ENCODE data around the gene C2orf80.
"Not testable (repeated sequence)": the region's sequence is repeated elsewhere in the genome, so short reads cannot be mapped to it uniquely, and the experiment has no call there.

C2orf80 gene

DNA sequence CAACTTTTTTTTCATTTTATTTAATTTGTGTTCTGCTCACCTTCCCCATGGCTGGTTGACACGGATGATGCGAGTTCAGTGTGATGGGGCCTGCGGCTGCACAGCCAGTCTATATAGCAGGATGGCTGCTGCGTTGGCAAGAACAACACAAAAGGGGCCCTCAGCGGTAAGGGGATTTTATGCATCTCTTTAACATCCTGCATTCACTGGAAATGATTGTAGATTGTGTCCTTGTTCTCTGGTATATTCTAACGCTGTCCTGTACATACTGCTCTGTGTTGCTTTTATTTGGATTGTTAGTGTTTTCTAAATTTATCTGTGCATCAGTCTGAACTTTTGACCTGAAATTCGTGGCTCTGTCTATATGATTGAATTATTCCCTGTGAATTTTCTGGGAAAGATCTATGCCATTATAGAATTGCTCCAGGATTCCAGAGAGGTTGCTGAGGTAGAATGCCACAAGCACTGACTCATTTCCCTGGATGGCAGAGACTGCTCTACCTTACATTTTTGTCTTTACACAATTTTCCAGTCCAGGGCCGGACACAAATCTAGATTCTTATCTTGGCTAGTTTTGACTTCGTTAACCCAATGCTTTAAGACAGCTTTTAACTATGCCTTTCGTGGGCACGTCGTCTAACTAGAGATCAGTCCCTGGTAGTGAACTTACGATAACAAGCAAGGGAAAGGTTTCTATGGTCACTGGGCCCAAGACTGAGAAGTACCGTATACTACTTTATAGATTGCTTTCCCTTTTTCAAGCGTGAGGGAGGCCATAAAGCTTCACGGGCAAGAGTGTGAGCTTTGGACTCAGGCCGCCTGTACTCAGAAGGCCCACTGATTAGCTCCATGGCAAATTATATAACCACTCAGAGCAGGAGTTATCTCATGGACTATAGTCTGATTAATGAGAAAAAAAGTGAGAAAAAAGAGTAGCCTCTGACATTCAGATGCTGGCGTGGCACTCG is 59.8 kb downstream of the C2orf80 start, which contains the start of gene CRYGC:
Gene CRYGC, minus strand, starts transcription at position 85 of the 968 bp plus-strand sequence. Its CDS starts 36 bp downstream, at position 49.
- POLR2A ChIA-PET, result no interaction called here

DNA sequence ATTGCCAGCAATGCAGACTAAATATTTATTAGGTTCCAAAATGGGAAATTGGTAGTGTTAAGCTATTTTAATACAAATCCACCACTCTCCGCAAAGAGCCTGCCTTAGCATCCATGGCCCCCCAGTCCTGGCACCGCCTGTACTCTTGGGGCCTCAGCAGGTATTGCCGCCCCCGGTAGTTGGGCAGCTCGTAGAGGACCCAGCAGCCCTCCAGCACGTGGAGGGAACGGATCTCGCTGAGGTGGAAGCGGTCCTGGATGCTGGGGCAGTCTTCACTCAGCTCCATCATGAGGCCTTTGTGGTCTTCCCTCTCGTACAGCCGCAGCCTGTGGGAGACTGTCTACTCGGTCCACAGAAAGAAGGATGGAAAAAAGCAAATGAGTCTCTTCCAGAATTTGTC is 61.7 kb downstream of the C2orf80 start:
- TF ChIP-seq LEF1 (IDR thresholded peaks at IDR 0.05; ENCODE audit: borderline replicate concordance), result no peak
- no peak for TF ChIP-seq SP1 (IDR thresholded peaks at IDR 0.05)
- TF ChIP-seq FOXA1 (IDR thresholded peaks at IDR 0.05), result no peak
- TF ChIP-seq ZNF384 (IDR thresholded peaks at IDR 0.05), result no peak
- no peak for DNase-seq (ENCODE audit: extremely low spot score)
- POLR2A ChIA-PET, result no interaction called here
- CTCF ChIA-PET, result no interaction called here

More for the DNA sequence above, 59.8 kb downstream of the C2orf80 start, which contains the start of gene CRYGC:
- no peak for DNase-seq (ENCODE audit: extremely low spot score)
- CTCF ChIA-PET, result interaction anchor here (0.6 kb wide), 1 partner anchor 13 kb away, joined by 3 read pairs; no protein-coding TSS in a partner anchor
- TF ChIP-seq LEF1 (IDR thresholded peaks at IDR 0.05; ENCODE audit: borderline replicate concordance) (no peak), ARNT (IDR thresholded peaks at IDR 0.05) (no peak), SUZ12 (IDR thresholded peaks at IDR 0.05) (no peak), FOXK2 (IDR thresholded peaks at IDR 0.05) (no peak), L3MBTL2 (conservative IDR thresholded peaks at IDR 0.05) (no peak), FOXA1 (IDR thresholded peaks at IDR 0.05) (no peak), BHLHE40 (IDR thresholded peaks at IDR 0.05; ENCODE audit: borderline replicate concordance) (no peak), TARDBP (IDR thresholded peaks at IDR 0.05) (no peak), FOXM1 (IDR thresholded peaks at IDR 0.05; ENCODE audit: borderline replicate concordance) (no peak), ELF4 (IDR thresholded peaks at IDR 0.05) (no peak), SP1 (IDR thresholded peaks at IDR 0.05) (no peak), NFRKB (IDR thresholded peaks at IDR 0.05) (no peak), ZNF384 (IDR thresholded peaks at IDR 0.05) (no peak), HDGF (IDR thresholded peaks at IDR 0.05; ENCODE audit: borderline replicate concordance) (no peak), CTBP1 (IDR thresholded peaks at IDR 0.05; ENCODE audit: borderline replicate concordance) (no peak)
- TF ChIP-seq, protein P1, sequence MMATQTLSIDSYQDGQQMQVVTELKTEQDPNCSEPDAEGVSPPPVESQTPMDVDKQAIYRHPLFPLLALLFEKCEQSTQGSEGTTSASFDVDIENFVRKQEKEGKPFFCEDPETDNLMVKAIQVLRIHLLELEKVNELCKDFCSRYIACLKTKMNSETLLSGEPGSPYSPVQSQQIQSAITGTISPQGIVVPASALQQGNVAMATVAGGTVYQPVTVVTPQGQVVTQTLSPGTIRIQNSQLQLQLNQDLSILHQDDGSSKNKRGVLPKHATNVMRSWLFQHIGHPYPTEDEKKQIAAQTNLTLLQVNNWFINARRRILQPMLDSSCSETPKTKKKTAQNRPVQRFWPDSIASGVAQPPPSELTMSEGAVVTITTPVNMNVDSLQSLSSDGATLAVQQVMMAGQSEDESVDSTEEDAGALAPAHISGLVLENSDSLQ (IDR thresholded peaks at IDR 0.05), result no peak

DNA sequence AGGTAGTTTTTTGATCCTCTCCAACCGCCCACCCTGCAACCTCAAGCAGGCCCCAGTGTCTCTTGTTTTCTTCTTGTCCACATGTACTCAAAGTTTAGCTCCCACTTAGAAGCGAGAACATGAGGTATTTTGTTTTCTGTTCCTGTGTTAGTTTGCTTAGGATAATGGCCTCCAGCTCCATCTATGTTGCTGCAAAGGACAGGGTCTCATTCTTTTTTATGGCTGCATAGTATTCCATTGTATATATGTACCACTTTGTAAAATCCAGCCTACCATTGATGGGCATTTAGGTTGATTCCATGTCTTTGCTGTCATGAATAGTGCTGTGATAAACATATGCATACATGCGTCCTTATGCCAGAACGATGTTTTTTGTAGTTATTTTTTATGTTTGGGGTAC is 62.7 kb downstream of the C2orf80 start:
- no peak for TF ChIP-seq NFRKB (IDR thresholded peaks at IDR 0.05)
- no peak for TF ChIP-seq L3MBTL2 (conservative IDR thresholded peaks at IDR 0.05)
- no peak for TF ChIP-seq HDGF (IDR thresholded peaks at IDR 0.05; ENCODE audit: borderline replicate concordance)
- TF ChIP-seq, protein P1 (IDR thresholded peaks at IDR 0.05), result no peak
- no peak for TF ChIP-seq ARNT (IDR thresholded peaks at IDR 0.05)
- TF ChIP-seq SUZ12 (IDR thresholded peaks at IDR 0.05), result no peak
- TF ChIP-seq FOXM1 (IDR thresholded peaks at IDR 0.05; ENCODE audit: borderline replicate concordance), result no peak
- no peak for TF ChIP-seq TARDBP (IDR thresholded peaks at IDR 0.05)
- no peak for TF ChIP-seq ZNF384 (IDR thresholded peaks at IDR 0.05)
- no peak for DNase-seq (ENCODE audit: extremely low spot score)
- ChIA-PET POLR2A (no interaction called here), CTCF (interaction anchor here (0.7 kb wide), 1 partner anchor 46 kb away, joined by 4 read pairs; no protein-coding TSS in a partner anchor)

DNA sequence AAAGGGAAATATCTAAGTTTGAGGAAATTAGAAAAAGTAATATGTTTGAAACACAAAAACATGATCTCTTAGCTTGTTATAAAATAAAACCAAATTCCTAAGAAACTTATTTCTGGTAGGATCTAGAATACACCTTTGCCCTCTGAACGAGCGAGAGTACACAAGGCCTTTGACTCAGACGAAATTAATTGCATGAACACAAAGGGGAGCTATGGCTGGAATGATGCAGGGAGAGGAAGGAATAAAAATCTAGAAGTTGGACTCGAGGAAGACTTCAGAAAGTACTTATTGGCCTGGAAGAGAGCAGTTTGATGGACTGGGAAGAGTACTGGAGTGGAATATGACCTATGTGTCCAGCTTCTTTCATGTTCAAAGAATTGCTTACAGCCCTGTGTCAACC is 64.6 kb downstream of the C2orf80 start:
- ChIA-PET POLR2A (interaction anchor here (0.8 to 1.2 kb wide), 2 partner anchors 18 to 23 kb away, joined by 3 read pairs; no protein-coding TSS in a partner anchor), CTCF (no interaction called here)
- DNase-seq (ENCODE audit: extremely low spot score), result no peak
- TF ChIP-seq L3MBTL2 (conservative IDR thresholded peaks at IDR 0.05), result no peak
- TF ChIP-seq ARNT (IDR thresholded peaks at IDR 0.05), result no peak
- no peak for TF ChIP-seq SUZ12 (IDR thresholded peaks at IDR 0.05)
- TF ChIP-seq ELF4 (IDR thresholded peaks at IDR 0.05), result no peak
- no peak for TF ChIP-seq FOXA1 (IDR thresholded peaks at IDR 0.05)
- no peak for TF ChIP-seq HDGF (IDR thresholded peaks at IDR 0.05; ENCODE audit: borderline replicate concordance)
- TF ChIP-seq ZNF384 (IDR thresholded peaks at IDR 0.05), result no peak
- no peak for TF ChIP-seq CTBP1 (IDR thresholded peaks at IDR 0.05; ENCODE audit: borderline replicate concordance)
- TF ChIP-seq SP1 (IDR thresholded peaks at IDR 0.05), result no peak
- TF ChIP-seq, protein P1 (IDR thresholded peaks at IDR 0.05), result no peak
- no peak for TF ChIP-seq NFRKB (IDR thresholded peaks at IDR 0.05)
- TF ChIP-seq BHLHE40 (IDR thresholded peaks at IDR 0.05; ENCODE audit: borderline replicate concordance), result no peak
- no peak for TF ChIP-seq FOXK2 (IDR thresholded peaks at IDR 0.05)

DNA sequence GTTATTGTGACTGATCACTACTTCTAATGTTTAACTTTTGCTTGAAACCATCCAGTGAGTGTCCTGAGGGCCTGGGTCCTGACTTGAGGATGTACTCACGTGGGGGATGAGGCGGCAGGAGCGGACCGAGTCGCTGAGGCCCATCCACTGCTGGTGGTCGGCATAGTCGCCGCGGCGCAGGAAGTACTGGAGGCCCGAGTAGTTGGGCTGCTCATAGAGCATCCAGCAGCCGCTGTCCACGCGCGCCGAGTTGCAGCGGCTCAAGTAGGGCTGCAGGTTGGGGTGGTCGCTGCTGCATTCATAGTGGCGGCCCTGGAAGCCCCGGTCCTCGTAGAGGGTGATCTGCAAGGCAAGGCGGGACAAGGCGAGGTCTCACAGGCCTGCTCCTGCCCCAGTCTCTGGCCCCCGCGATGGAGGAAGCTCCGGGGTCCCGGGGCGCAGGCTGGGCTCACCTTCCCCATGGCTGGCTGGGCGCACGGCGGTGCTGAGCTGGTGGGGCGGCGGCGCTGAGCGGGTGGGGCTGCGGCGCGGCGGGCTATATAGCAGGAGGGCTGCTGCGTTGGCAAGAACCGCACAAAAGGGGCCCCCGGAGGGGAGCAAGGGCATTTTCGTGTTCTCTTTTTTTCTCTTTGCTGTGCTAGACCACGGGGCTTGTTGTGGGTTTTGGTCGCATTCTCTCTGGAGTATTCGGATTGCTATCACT is 65.7 kb downstream of the C2orf80 start, which contains the start of gene CRYGD:
Gene CRYGD, minus strand, starts transcription at position 512 of the 703 bp plus-strand sequence. Its CDS starts 51 bp downstream, at position 461.
- CTCF ChIA-PET, result not testable (repeated sequence)

More for the DNA sequence above, 65.7 kb downstream of the C2orf80 start, which contains the start of gene CRYGD:
- not testable (repeated sequence) for DNase-seq (ENCODE audit: extremely low spot score)
- POLR2A ChIA-PET, result interaction anchor here (1.2 kb wide), 1 partner anchor 22 kb away, joined by 3 read pairs; no protein-coding TSS in a partner anchor
- TF ChIP-seq L3MBTL2 (conservative IDR thresholded peaks at IDR 0.05) (peak; percentile 41), FOXM1 (IDR thresholded peaks at IDR 0.05; ENCODE audit: borderline replicate concordance) (0 out of 2 replicates have a peak, but pooled peaks have one; percentile 6)

Measured in HEK293T (cell line).